ENCODE results near the gene RALB. TPM values are rescaled to one million over a fixed set of nuclear protein-coding genes. Genes with fewer than 3 reads are reported as not detected.

The RALB gene
- total and polyA plus RNA-seq, 2 of the 8 experiments (the other 6 are each of a cell fraction or from before 2014, with no cell fraction given): 12.0 to 16.6 TPM

GRCh38 chr2:120210270-120210693 lies 42.4 kb upstream of the RALB start:
- 0 out of 2 replicates have a peak overlapping the region, but pooled peaks have one; percentile 50 for H2BK12ac ChIP-seq (ENCODE audit: low read depth, low read length)
- H3K4ac ChIP-seq (replicated peaks; ENCODE audit: insufficient read length, low read depth, low read length): no peak overlapping the region
- H2BK120ac ChIP-seq (replicated peaks; ENCODE audit: low read depth, low read length): no peak overlapping the region
- no peak overlapping the region for H2AFZ ChIP-seq (ENCODE audit: low read length)
- ChIA-PET POLR2A (ENCODE audit: partially characterized antibody) (interaction anchor here (1.4 kb wide), 1 partner anchor 87 kb away, joined by 3 read pairs; no protein-coding TSS in a partner anchor), CTCF (ENCODE audit: partially characterized antibody) (interaction anchor here (1.0 to 4.3 kb wide), 3 partner anchors 34 to 73 kb away, joined by 3 to 10 read pairs (median 6); no protein-coding TSS in a partner anchor)
- H3K27ac ChIP-seq (ENCODE audit: low read depth, low read length): no peak overlapping the region
- no peaks in the 10 kb centered on the region for H3K9me3 ChIP-seq (ENCODE audit: insufficient read depth in 2 of 2, low read depth in 1 of 2, low read length in 1 of 2)
- no peak overlapping the region for H2AK5ac ChIP-seq (ENCODE audit: low read depth, low read length)
- no peak overlapping the region for H4K91ac ChIP-seq (replicated peaks; ENCODE audit: insufficient read length, low read length)
- no peak overlapping the region for H4K8ac ChIP-seq (ENCODE audit: extremely low read depth, insufficient read depth, low read length)
- no peak overlapping the region for H3K23ac ChIP-seq (ENCODE audit: insufficient read length)
- H3K9ac ChIP-seq (replicated peaks in 1 of 4; ENCODE audit: extremely low read depth in 1 of 4, low read depth in 3 of 4, low read length in 3 of 4): no peak overlapping the region
- no peaks in the 10 kb centered on the region for H3K36me3 ChIP-seq (ENCODE audit: control insufficient read depth in 2 of 4, insufficient read depth in 4 of 4, low read length in 3 of 4)
- H3K14ac ChIP-seq (ENCODE audit: insufficient read length): no peak overlapping the region
- no peaks in the 10 kb centered on the region for H3K23me2 ChIP-seq (ENCODE audit: low read depth, low read length)
- H2BK20ac ChIP-seq (ENCODE audit: low read length): no peak overlapping the region
- FAIRE-seq: no peak
- H3K4me2 ChIP-seq (ENCODE audit: insufficient read depth in 1 of 2, low read depth in 2 of 2, low read length in 2 of 2): no peak overlapping the region
- no peaks in the 10 kb centered on the region; a peak in 1 of 7 replicates for H3K27me3 ChIP-seq (replicated peaks in 1 of 4; ENCODE audit: control insufficient read depth in 3 of 4, extremely low read depth in 1 of 4, insufficient read depth in 3 of 4, low read length in 3 of 4)
- H3K56ac ChIP-seq (replicated peaks; ENCODE audit: insufficient read length, low read depth, low read length): no peak overlapping the region
- no peak for DNase-seq (ENCODE audit: low read depth in 1 of 2, low spot score in 2 of 2)
- H4K5ac ChIP-seq (ENCODE audit: insufficient read length, low read depth, low read length): no peak overlapping the region
- no peak overlapping the region for H3K4me3 ChIP-seq (ENCODE audit: extremely low read depth in 1 of 4, insufficient read depth in 2 of 4, low read depth in 3 of 4, low read length in 4 of 4)
- H3K79me2 ChIP-seq (ENCODE audit: control insufficient read depth in 1 of 2, insufficient read depth in 2 of 2, low read length in 2 of 2): no peaks in the 10 kb centered on the region
- H3K18ac ChIP-seq (ENCODE audit: extremely low read depth, low read length): no peak overlapping the region; the same call in 1 of the 2 replicates
- no peak overlapping the region for H2BK15ac ChIP-seq (ENCODE audit: low read length)
- WGBS, 2 experiments (ENCODE audit: extremely low coverage in 1 of 2, insufficient coverage in 1 of 2, insufficient read length in 1 of 2, insufficient replicate concordance in 2 of 2, low coverage in 1 of 2, low lambda C conversion rate in 2 of 2, missing lambda C conversion rate in 1 of 2): 83% methylated on average over 10 of the region's 10 CpGs; no CpG with 5 or more reads in 1 of the 2 experiments
- no peaks in the 10 kb centered on the region for H3K79me1 ChIP-seq (ENCODE audit: low read depth, low read length)
- H3K4me1 ChIP-seq (replicated peaks in 1 of 4; ENCODE audit: control insufficient read depth in 3 of 4, insufficient read depth in 4 of 4, low read length in 3 of 4): no peaks in the 10 kb centered on the region
- H4K20me1 ChIP-seq (replicated peaks in 1 of 2; ENCODE audit: control insufficient read depth in 1 of 2, insufficient read depth in 2 of 2, low read length in 2 of 2): peaks cover 0 to 2% of the 10 kb centered on the region in 2 experiments
- no peak overlapping the region for H2BK5ac ChIP-seq (ENCODE audit: low read depth, low read length)
- TF ChIP-seq BRCA1 (IDR thresholded peaks at IDR 0.05; ENCODE audit: low read depth, low read length): no peak
- TF ChIP-seq FOSL1 (IDR thresholded peaks at IDR 0.05; ENCODE audit: insufficient read depth, low read depth, low read length): no peak
- no peak for TF ChIP-seq RNF2 (IDR thresholded peaks at IDR 0.05; ENCODE audit: borderline replicate concordance, low read depth, low read length, missing control alignments, poor library complexity, severe bottlenecking)
- TF ChIP-seq CHD2 (IDR thresholded peaks at IDR 0.05; ENCODE audit: low read length): no peak
- no peak for TF ChIP-seq SRF (IDR thresholded peaks at IDR 0.05; ENCODE audit: low read depth, low read length)
- TF ChIP-seq BACH1 (IDR thresholded peaks at IDR 0.05; ENCODE audit: low read length): no peak
- no peak for TF ChIP-seq KDM5A (IDR thresholded peaks at IDR 0.05; ENCODE audit: low read length)
- TF ChIP-seq NRF1 (IDR thresholded peaks at IDR 0.05; ENCODE audit: low read depth, low read length): no peak
- no peak for TF ChIP-seq SP2 (IDR thresholded peaks at IDR 0.05; ENCODE audit: low read length)
- TF ChIP-seq ATF3 (IDR thresholded peaks at IDR 0.05; ENCODE audit: insufficient read depth, low read depth, low read length): no peak
- TF ChIP-seq JUND (IDR thresholded peaks at IDR 0.05; ENCODE audit: low read length): no peak
- no peak for TF ChIP-seq ATF2 (IDR thresholded peaks at IDR 0.05; ENCODE audit: low read length)
